Ishikawa (cell line): ENCODE results near the gene STEAP3.

Experiments
- CEBPB ChIP-seq: IDR thresholded peaks from 2 replicates; pipeline ENCODE4 v1.6.1; 2012
- CREB1 ChIP-seq: IDR thresholded peaks from 2 replicates; pipeline ENCODE4 v1.6.1; 2012; ENCODE audit warnings: low read depth
- EGR1 ChIP-seq: IDR thresholded peaks from 2 replicates; pipeline ENCODE4 v1.6.1; 2012
- EP300 ChIP-seq: IDR thresholded peaks from 2 replicates; pipeline ENCODE4 v1.6.1; 2012; ENCODE audit warnings: borderline replicate concordance
- FOXM1 ChIP-seq: IDR thresholded peaks from 2 replicates; pipeline ENCODE4 v1.6.1; 2012; ENCODE audit warnings: low read depth, borderline replicate concordance
- NFIC ChIP-seq: IDR thresholded peaks from 2 replicates; pipeline ENCODE4 v1.6.1; 2012
- RAD21 ChIP-seq: IDR thresholded peaks from 2 replicates; pipeline ENCODE4 v1.6.1; 2012; ENCODE audit warnings: low read depth
- TAF1 ChIP-seq: IDR thresholded peaks from 2 replicates; pipeline ENCODE4 v1.6.1; 2012; ENCODE audit warnings: low read depth, mild to moderate bottlenecking
- TCF12 ChIP-seq: IDR thresholded peaks from 2 replicates; pipeline ENCODE4 v1.6.1; 2012; ENCODE audit warnings: low read depth
- TEAD4 ChIP-seq: IDR thresholded peaks from 2 replicates; pipeline ENCODE4 v1.6.1; 2012
- YY1 ChIP-seq: IDR thresholded peaks from 2 replicates; pipeline ENCODE4 v1.6.1; 2012; ENCODE audit warnings: low read depth
- ZBTB7A ChIP-seq: IDR thresholded peaks from 2 replicates; pipeline ENCODE4 v1.6.1; 2012; ENCODE audit warnings: low read depth
- TF ChIP-seq, protein P1 (sequence below): IDR thresholded peaks from 2 replicates; pipeline ENCODE4 v1.6.1; 2012
- TF ChIP-seq, protein P2 (sequence below): IDR thresholded peaks from 2 replicates; pipeline ENCODE4 v1.6.1; 2012; ENCODE audit warnings: low read depth, mild to moderate bottlenecking
- TF ChIP-seq, protein P3 (sequence below): IDR thresholded peaks from 2 replicates; pipeline ENCODE4 v1.6.1; 2012

The STEAP3 gene

DNA sequence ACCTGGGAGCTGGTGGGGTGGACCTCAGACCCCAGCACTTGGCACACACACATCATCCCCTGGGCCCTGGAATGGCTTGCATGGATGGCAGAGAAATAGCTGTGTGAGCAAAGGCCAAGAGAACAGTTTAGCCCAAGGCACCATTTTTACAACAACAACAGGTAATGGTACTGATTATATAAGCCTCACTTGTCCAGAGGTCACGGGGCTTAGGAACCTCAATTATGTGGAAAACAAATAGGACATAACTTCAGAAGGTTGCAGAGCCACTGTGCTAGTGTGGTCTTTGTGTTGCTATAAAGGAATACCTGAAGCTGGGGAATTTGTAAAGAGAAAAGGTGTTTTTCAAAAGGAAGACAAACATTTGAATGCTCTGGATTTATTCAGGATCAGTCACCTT lies 13.2 kb downstream of the STEAP3 start:
- TF ChIP-seq ZBTB7A (no peak), CREB1 (no peak), EP300 (no peak), TAF1 (no peak), TEAD4 (no peak), CEBPB (no peak), EGR1 (no peak)
- TF ChIP-seq, protein P1, sequence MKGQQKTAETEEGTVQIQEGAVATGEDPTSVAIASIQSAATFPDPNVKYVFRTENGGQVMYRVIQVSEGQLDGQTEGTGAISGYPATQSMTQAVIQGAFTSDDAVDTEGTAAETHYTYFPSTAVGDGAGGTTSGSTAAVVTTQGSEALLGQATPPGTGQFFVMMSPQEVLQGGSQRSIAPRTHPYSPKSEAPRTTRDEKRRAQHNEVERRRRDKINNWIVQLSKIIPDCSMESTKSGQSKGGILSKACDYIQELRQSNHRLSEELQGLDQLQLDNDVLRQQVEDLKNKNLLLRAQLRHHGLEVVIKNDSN: no peak
- TF ChIP-seq, protein P2, sequence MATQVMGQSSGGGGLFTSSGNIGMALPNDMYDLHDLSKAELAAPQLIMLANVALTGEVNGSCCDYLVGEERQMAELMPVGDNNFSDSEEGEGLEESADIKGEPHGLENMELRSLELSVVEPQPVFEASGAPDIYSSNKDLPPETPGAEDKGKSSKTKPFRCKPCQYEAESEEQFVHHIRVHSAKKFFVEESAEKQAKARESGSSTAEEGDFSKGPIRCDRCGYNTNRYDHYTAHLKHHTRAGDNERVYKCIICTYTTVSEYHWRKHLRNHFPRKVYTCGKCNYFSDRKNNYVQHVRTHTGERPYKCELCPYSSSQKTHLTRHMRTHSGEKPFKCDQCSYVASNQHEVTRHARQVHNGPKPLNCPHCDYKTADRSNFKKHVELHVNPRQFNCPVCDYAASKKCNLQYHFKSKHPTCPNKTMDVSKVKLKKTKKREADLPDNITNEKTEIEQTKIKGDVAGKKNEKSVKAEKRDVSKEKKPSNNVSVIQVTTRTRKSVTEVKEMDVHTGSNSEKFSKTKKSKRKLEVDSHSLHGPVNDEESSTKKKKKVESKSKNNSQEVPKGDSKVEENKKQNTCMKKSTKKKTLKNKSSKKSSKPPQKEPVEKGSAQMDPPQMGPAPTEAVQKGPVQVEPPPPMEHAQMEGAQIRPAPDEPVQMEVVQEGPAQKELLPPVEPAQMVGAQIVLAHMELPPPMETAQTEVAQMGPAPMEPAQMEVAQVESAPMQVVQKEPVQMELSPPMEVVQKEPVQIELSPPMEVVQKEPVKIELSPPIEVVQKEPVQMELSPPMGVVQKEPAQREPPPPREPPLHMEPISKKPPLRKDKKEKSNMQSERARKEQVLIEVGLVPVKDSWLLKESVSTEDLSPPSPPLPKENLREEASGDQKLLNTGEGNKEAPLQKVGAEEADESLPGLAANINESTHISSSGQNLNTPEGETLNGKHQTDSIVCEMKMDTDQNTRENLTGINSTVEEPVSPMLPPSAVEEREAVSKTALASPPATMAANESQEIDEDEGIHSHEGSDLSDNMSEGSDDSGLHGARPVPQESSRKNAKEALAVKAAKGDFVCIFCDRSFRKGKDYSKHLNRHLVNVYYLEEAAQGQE: no peak
- TF ChIP-seq, protein P3, sequence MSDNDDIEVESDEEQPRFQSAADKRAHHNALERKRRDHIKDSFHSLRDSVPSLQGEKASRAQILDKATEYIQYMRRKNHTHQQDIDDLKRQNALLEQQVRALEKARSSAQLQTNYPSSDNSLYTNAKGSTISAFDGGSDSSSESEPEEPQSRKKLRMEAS: no peak

DNA sequence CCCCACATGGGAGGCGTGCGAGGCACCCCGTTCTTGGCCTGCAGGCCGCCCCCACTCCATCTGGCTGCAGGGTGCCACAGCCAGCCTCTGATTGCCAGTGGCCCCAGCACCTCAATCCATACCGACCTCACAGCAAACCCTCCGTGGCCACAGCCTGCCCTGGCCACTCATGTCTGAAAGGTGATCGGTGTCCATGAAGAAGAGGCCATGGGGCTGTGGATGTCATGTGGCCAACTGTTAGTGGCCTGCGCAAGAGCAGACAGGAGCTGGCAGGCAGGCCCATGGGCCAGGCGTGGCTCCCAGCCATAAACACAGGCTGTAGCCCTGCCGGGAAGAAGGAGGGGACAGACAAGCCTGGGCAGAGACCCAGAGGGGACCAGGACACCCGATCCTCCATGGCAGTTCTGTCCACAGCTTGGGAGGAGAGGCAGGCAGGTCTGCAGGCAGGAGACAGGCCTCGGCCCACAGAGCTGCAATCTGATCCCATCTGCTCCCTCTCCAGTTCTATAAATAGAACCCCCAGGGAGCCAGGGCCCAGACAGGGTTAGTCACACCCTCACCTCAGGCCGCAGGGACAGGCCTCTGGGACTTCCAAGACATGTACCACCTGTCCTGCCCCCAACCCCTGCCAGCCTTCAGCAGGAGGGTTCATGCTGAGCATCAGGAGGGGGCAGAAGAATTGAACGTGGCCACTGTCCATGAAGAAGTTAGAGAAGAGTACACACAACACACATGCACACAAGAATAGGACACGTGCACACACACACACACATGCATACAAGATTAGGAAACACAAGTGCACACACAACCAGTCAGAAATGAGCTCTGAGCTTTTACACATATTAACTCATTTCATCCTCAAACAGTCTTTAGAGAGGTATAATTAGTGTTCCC lies 16.9 kb downstream of the STEAP3 start:
- peak; percentile 24; the same call in 1 of the 2 replicates for TF ChIP-seq EGR1
- TF ChIP-seq, protein P3: peak; percentile 55; the same call in 1 of the 2 replicates
- TF ChIP-seq, protein P1: peak; percentile 60
- no peak for TF ChIP-seq TAF1
- TF ChIP-seq YY1: 0 out of 2 replicates have a peak, but pooled peaks have one; percentile 26
- TF ChIP-seq NFIC: peak; percentile 28; the same call in 1 of the 2 replicates
- TF ChIP-seq, protein P2: no peak
- TF ChIP-seq ZBTB7A: no peak
- TF ChIP-seq CREB1: no peak
- TF ChIP-seq TEAD4: 0 out of 2 replicates have a peak, but pooled peaks have one; percentile 21
- peak; percentile 69; the same call in 1 of the 2 replicates for TF ChIP-seq TCF12
- no peak for TF ChIP-seq CEBPB
- no peak for TF ChIP-seq FOXM1
- 0 out of 2 replicates have a peak, but pooled peaks have one; percentile 52 for TF ChIP-seq EP300

DNA sequence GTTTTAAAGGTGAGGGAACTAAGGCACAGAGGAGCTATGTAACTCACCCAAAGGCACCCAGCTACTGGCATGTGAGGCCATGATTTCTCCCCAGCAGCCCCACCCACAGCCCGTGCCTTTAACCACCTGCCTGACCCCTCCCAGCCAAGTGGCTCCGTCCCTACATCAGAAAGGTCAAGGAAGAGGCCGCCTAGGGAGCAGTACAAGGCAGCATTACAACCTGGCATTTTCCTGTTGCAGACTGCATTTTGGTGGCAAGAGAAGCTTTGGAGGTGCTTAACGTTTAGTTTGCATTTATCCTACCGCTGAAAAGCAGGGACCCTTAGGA lies 17.5 kb downstream of the STEAP3 start:
- TF ChIP-seq, protein P1: no peak
- no peak for TF ChIP-seq YY1
- TF ChIP-seq, protein P3: no peak
- no peak for TF ChIP-seq CREB1
- no peak for TF ChIP-seq EGR1

DNA sequence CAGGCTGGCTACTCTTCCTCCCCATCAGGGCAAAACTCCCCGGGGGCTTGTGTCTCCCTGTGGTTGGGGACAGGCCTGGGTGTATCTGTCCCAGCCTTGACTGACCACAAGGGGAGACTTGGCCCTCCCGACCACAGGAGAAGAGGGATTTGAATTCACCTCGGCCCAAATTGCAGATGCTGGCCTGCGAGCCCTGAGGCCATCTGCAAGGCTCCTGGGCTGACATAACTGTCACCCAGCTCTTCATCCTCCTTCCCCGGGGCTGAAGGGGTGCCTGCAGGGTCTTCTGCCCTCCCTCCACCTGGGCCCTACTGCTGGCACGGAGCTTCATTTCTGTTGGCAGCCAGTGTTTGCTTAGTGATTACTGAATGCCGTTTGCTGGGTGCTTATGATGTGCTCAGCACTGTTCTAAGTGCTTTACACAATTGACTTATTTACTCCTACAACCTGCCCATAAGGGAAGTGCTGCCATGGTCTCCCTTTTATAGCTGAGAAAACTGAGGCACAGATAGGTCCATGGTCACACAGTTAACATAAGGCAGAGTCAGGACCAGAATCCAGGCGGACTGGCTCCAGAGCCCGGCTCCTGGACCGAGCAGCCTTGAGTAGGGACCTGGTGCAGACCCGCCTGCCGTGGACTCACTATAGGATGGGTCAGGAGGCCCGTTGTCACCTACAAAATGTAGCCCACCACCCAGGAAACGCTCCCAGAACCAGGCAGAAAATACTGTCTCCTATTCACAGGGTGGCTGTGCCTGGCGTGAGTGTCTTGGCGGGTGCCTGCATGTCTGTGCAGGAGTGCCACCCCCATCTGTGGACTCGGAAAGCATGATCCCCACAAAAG lies 18.9 kb downstream of the STEAP3 start:
- TF ChIP-seq CEBPB (no peak), YY1 (no peak), NFIC (no peak), TAF1 (no peak), EP300 (no peak), RAD21 (no peak), TCF12 (no peak), TEAD4 (no peak), FOXM1 (no peak), CREB1 (no peak), EGR1 (no peak), ZBTB7A (no peak)
- TF ChIP-seq, protein P1: no peak
- TF ChIP-seq, protein P2: no peak
- TF ChIP-seq, protein P3: no peak
